Parathyroid adenoma (tissue), 2 donors: Measurements from ENCODE around the gene ABHD16A.

ENCODE experiments used
- H2AFZ ChIP-seq: fragments of 300-600 bp; sonication (generic); one replicate; pipeline ENCODE4 v1.7.0; 2017; ENCODE audit warnings: antibody characterized with exemption, mild to moderate bottlenecking
- H3K27ac ChIP-seq: fragments of 300-600 bp; sonication (generic); one replicate; pipeline ENCODE4 v1.7.0; 2017
- H3K27me3 ChIP-seq: fragments of 300-600 bp; sonication (generic); one replicate; pipeline ENCODE4 v1.7.0; 2017; ENCODE audit warnings: low read length; ENCODE audit not compliant: control insufficient read depth, insufficient read depth
- H3K36me3 ChIP-seq: fragments of 300-600 bp; sonication (generic); one replicate; pipeline ENCODE4 v1.7.0; 2017; ENCODE audit warnings: low read length; ENCODE audit not compliant: control insufficient read depth, insufficient read depth
- H3K4me1 ChIP-seq: fragments of 300-600 bp; sonication (generic); one replicate; pipeline ENCODE4 v1.7.0; 2017; ENCODE audit warnings: control low read depth
- H3K4me2 ChIP-seq: fragments of 300-600 bp; sonication (generic); one replicate; pipeline ENCODE4 v1.7.0; 2017; ENCODE audit warnings: low read length
- H3K4me3 ChIP-seq: fragments of 300-600 bp; sonication (generic); one replicate; pipeline ENCODE4 v1.7.0; 2017; ENCODE audit warnings: low read depth, low read length
- H3K79me2 ChIP-seq: fragments of 300-600 bp; sonication (generic); one replicate; pipeline ENCODE4 v1.7.0; 2017; ENCODE audit warnings: control low read depth
- H3K9ac ChIP-seq: fragments of 300-600 bp; sonication (generic); one replicate; pipeline ENCODE4 v1.7.0; 2017; ENCODE audit warnings: mild to moderate bottlenecking
- H3K9me3 ChIP-seq: fragments of 300-600 bp; sonication (generic); one replicate; pipeline ENCODE4 v1.7.0; 2017; ENCODE audit warnings: low read length; ENCODE audit not compliant: control insufficient read depth
- TF ChIP-seq, protein P1 (sequence below): fragments of 300-600 bp; sonication (generic); IDR thresholded peaks from one replicate; pipeline ENCODE4 v1.7.0; 2017; ENCODE audit warnings: antibody characterized with exemption, mild to moderate bottlenecking
- donor health status: primary hyperparathyroidism.

Gene ABHD16A

DNA sequence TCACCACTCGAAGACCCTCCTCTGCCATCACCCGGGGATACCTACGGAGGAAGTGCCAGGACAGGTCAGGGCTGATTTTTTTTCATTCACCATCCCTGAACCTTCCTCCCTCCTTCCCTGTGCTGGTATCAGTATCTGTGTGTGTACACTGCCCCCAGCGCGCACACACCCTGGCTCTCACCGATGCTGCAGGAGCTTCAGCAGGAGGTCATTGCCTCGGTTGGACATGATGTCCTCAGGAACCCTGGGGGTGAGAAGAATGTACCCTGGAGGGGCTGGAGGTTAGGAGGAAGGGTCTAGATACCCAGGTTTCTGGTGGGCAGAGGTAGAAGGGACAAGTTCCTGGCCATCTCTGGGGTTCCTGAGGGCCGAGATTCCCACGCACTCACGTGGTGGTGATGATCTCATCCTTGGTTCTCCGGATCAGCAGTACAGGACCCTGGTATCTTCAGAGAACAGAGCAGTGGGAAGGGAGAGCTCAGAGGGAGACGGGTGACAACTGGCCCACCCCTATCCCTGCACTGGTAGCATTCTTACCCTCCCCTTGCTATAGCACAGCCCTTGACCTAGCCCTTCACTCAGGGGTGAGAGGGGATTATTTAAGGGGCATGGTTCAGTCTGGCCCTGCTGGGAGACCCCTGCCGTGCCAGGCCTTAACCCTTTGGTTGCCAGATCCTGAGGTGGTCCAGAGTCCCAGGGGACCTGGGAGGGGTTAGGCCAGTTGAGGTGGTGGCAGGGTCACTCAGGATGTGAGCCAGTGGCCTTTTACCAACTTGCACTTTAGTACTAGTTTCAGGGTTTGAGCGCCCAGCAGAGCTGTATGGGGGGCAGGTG, 15.0 kb downstream of the ABHD16A start:
- TF ChIP-seq, protein P1, sequence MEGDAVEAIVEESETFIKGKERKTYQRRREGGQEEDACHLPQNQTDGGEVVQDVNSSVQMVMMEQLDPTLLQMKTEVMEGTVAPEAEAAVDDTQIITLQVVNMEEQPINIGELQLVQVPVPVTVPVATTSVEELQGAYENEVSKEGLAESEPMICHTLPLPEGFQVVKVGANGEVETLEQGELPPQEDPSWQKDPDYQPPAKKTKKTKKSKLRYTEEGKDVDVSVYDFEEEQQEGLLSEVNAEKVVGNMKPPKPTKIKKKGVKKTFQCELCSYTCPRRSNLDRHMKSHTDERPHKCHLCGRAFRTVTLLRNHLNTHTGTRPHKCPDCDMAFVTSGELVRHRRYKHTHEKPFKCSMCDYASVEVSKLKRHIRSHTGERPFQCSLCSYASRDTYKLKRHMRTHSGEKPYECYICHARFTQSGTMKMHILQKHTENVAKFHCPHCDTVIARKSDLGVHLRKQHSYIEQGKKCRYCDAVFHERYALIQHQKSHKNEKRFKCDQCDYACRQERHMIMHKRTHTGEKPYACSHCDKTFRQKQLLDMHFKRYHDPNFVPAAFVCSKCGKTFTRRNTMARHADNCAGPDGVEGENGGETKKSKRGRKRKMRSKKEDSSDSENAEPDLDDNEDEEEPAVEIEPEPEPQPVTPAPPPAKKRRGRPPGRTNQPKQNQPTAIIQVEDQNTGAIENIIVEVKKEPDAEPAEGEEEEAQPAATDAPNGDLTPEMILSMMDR: no peak
- Histone ChIP-seq H3K4me3 (no peak overlapping the region), H2AFZ (no peak overlapping the region), H3K9ac (no peak overlapping the region), H3K27ac (no peak overlapping the region), H3K4me1 (no peaks in the 10 kb centered on the region), H3K27me3 (no peaks in the 10 kb centered on the region), H3K79me2 (no peaks in the 10 kb centered on the region), H3K4me2 (no peak overlapping the region), H3K36me3 (no peaks in the 10 kb centered on the region), H3K9me3 (no peaks in the 10 kb centered on the region)

- no peaks in the 10 kb centered on the region for H3K79me2 ChIP-seq
Measured at GRCh38 chr6:31687321-31687720, 15.8 kb downstream of the ABHD16A start.

GRCh38 chr6:31686483-31686882, 16.6 kb downstream of the ABHD16A start:
- Histone ChIP-seq H3K4me1 (no peaks in the 10 kb centered on the region), H3K79me2 (no peaks in the 10 kb centered on the region), H3K4me2 (no peak overlapping the region), H3K9ac (no peak overlapping the region), H3K27me3 (no peaks in the 10 kb centered on the region), H2AFZ (no peak overlapping the region), H3K4me3 (no peak overlapping the region), H3K36me3 (no peaks in the 10 kb centered on the region), H3K9me3 (no peaks in the 10 kb centered on the region), H3K27ac (no peak overlapping the region)
- TF ChIP-seq, protein P1: no peak

More at GRCh38 chr6:31687321-31687720, 15.8 kb downstream of the ABHD16A start:
- Histone ChIP-seq H3K27ac (no peak overlapping the region), H3K36me3 (no peaks in the 10 kb centered on the region), H3K27me3 (no peaks in the 10 kb centered on the region), H3K9me3 (no peaks in the 10 kb centered on the region), H3K9ac (no peak overlapping the region), H3K4me3 (no peak overlapping the region), H2AFZ (no peak overlapping the region), H3K4me2 (no peak overlapping the region), H3K4me1 (no peaks in the 10 kb centered on the region)
- TF ChIP-seq, protein P1: no peak

- H3K27ac ChIP-seq: peak overlapping the region; percentile 66
- H3K79me2 ChIP-seq: no peaks in the 10 kb centered on the region
- H3K4me2 ChIP-seq: peak overlapping the region; percentile 47
- H3K9me3 ChIP-seq: no peaks in the 10 kb centered on the region
- H3K36me3 ChIP-seq: no peaks in the 10 kb centered on the region
- H3K9ac ChIP-seq: no peak overlapping the region
- peak overlapping the region; percentile 60 for H3K4me3 ChIP-seq
- TF ChIP-seq, protein P1: no peak
- peak overlapping the region; percentile 82 for H2AFZ ChIP-seq
- peaks cover 9% of the 10 kb centered on the region for H3K4me1 ChIP-seq
- no peaks in the 10 kb centered on the region for H3K27me3 ChIP-seq
Measured at GRCh38 chr6:31683591-31683990, 19.5 kb downstream of the ABHD16A start.
